Natural killer cell (primary cell): ENCODE data around the gene DTX3L. TPM values are rescaled to one million over a fixed set of nuclear protein-coding genes. Genes with fewer than 3 reads are reported as not detected.

Experiments
- ATAC-seq, 3 donors: fragments of 150-1000 bp in 2 of 3; fragments of 200-7000 bp in 1 of 3; cut with Tn5 transposase; 1 replicate in 1 of 3; 2 replicates in 2 of 3; pipeline ENCODE4 v1.10.0; 2021; ENCODE audit warnings: mild to moderate bottlenecking in 2 of 3, moderate library complexity in 2 of 3
- DNase-seq, 2 donors: peaks; one replicate each; pipeline versions ENCODE4 v3.0.0 to v3.0.0-alpha.2; 2013 to 2021; ENCODE audit warnings: mixed read lengths in 1 of 2
- H3K27ac ChIP-seq: one replicate; pipeline ENCODE4 v1.5.1; 2013; ENCODE audit warnings: mild to moderate bottlenecking, low read length
- H3K27me3 ChIP-seq: one replicate; pipeline ENCODE4 v1.6.1; 2013; ENCODE audit warnings: low read length; ENCODE audit not compliant: control insufficient read depth, insufficient read depth
- H3K36me3 ChIP-seq: one replicate; pipeline ENCODE4 v1.6.1; 2013; ENCODE audit warnings: low read length; ENCODE audit not compliant: control insufficient read depth, insufficient read depth
- H3K4me1 ChIP-seq: one replicate; pipeline ENCODE4 v1.6.1; 2013; ENCODE audit warnings: low read length; ENCODE audit not compliant: control insufficient read depth, insufficient read depth
- H3K4me3 ChIP-seq: one replicate; pipeline ENCODE4 v1.5.1; 2013; ENCODE audit warnings: low read length
- H3K9me3 ChIP-seq: one replicate; pipeline ENCODE4 v1.6.1; 2013; ENCODE audit warnings: low read length; ENCODE audit not compliant: control insufficient read depth, insufficient read depth
- H3K27ac Mint-ChIP-seq, 2 donors: one replicate each; pipeline ENCODE4 v1.8.0; 2022; ENCODE audit warnings: mild to moderate bottlenecking in 2 of 2, mixed read lengths in 2 of 2, moderate library complexity in 1 of 2
- H3K27me3 Mint-ChIP-seq, 2 donors: one replicate each; pipeline ENCODE4 v1.8.0; 2022; ENCODE audit warnings: low read depth in 2 of 2, mixed read lengths in 2 of 2
- H3K36me3 Mint-ChIP-seq: one replicate; pipeline ENCODE4 v1.8.0; 2022; ENCODE audit warnings: mixed read lengths
- H3K4me1 Mint-ChIP-seq, 2 donors: one replicate each; pipeline ENCODE4 v1.8.0; 2022; ENCODE audit warnings: mixed read lengths in 2 of 2
- H3K4me3 Mint-ChIP-seq: one replicate; pipeline ENCODE4 v1.8.0; 2022; ENCODE audit warnings: mild to moderate bottlenecking, moderate library complexity, mixed read lengths
- H3K9me3 Mint-ChIP-seq, 2 donors: one replicate each; pipeline ENCODE4 v1.8.0; 2022; ENCODE audit warnings: mixed read lengths in 2 of 2
- WGBS: methylation state at CpG from one replicate; pipeline ENCODE4 v1.1.7; 2013; ENCODE audit warnings: missing lambda C conversion rate; ENCODE audit not compliant: insufficient coverage; 5-methylcytosine and 5-hydroxymethylcytosine counted together
- intact Hi-C: fragments of 100-400 bp; cut with micrococcal nuclease; formaldehyde crosslinking; loops from one replicate; pipeline ENCODE4 v1.14.2; 2022
- total RNA-seq, 4 donors: library from RNA; stranded (reverse); fragments of 120-200 nt in 1 of 4; gene quantifications; one replicate each; pipeline versions ENCODE4 v1.2.3 to v1.2.4, GENCODE V29; 2013 to 2022
- TF ChIP-seq, protein P1 (sequence below): fragments of 200-600 bp; IDR thresholded peaks from one replicate; pipeline ENCODE4 v1.8.0; 2022; ENCODE audit warnings: antibody characterized with exemption

The DTX3L gene
- total RNA-seq, 3 donors from 2014 or later (not counting 1 experiment from before 2014, with no cell fraction given), result 40.8 to 61.0 (median 51.8) TPM

DNA sequence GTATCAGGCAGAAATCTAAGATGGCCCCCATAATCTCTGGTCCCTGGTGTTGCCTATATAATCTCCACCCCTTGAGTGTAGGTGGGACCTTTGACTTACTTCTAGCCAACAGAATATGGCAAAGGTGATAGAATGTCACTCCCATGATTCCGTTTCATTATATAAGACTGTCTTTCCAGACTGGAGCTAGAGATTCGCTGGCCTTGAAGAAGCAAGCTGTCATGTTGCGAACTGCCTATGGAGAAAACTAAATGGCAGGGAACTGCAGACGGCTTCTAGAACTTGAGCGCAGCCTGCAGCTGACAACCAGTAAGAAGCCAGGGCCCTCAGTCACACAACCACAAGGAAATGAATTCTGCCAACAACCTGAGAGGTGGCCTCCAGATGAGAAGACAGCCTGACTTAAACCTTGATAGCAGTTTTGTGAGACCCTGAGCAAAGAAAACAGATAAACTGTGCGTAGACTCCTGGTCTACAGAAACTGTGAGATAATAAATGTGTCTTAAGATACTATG is 47.2 kb upstream of the DTX3L start:
- peaks cover 0 to 7% of the 10 kb centered on the region in 2 donors for H3K27me3 Mint-ChIP-seq
- intact Hi-C loops, result loop anchor here (10.0 kb wide), 1 partner anchor 132 kb away; the partner anchor contains the start of genes FAM162A and MIX23
- Histone ChIP-seq H3K27me3 (no peaks in the 10 kb centered on the region), H3K27ac (no peak overlapping the region), H3K4me3 (no peak overlapping the region), H3K36me3 (no peaks in the 10 kb centered on the region), H3K9me3 (no peaks in the 10 kb centered on the region), H3K4me1 (peaks cover 14% of the 10 kb centered on the region)
- DNase-seq (no peak), ATAC-seq (no peak)
- 88% methylated on average over 6 of the region's 6 CpGs for WGBS
- peaks cover 21 to 24% of the 10 kb centered on the region in 2 donors for H3K4me1 Mint-ChIP-seq
- no peaks in the 10 kb centered on the region for H3K36me3 Mint-ChIP-seq
- no peak overlapping the region for H3K4me3 Mint-ChIP-seq
- no peaks in the 10 kb centered on the region for H3K9me3 Mint-ChIP-seq
- TF ChIP-seq, protein P1, sequence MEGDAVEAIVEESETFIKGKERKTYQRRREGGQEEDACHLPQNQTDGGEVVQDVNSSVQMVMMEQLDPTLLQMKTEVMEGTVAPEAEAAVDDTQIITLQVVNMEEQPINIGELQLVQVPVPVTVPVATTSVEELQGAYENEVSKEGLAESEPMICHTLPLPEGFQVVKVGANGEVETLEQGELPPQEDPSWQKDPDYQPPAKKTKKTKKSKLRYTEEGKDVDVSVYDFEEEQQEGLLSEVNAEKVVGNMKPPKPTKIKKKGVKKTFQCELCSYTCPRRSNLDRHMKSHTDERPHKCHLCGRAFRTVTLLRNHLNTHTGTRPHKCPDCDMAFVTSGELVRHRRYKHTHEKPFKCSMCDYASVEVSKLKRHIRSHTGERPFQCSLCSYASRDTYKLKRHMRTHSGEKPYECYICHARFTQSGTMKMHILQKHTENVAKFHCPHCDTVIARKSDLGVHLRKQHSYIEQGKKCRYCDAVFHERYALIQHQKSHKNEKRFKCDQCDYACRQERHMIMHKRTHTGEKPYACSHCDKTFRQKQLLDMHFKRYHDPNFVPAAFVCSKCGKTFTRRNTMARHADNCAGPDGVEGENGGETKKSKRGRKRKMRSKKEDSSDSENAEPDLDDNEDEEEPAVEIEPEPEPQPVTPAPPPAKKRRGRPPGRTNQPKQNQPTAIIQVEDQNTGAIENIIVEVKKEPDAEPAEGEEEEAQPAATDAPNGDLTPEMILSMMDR, result no peak
- no peak overlapping the region for H3K27ac Mint-ChIP-seq

DNA sequence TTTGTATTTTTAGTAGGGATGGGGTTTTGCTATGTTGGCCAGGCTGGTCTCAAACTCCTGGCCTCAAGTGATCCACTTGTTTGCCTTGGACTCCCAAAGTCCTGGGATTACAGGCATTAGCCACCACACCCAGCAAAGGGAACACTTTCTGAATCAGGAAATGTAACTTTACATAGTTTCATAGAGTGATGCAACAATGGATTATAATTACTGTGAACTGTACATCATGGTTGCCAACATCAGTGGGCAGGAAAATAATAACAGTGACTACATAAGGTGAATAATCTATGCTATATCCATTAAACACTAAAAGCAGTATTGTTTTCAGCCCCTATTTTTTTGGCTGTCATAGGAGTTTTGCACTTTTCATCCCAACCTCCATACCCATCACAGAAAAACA is 44.4 kb upstream of the DTX3L start:
- H3K4me3 Mint-ChIP-seq, result no peak overlapping the region
- intact Hi-C loops, result loop anchor here (10.0 kb wide), 1 partner anchor 135 kb away; the partner anchor contains the start of genes FAM162A and MIX23
- peaks cover 5 to 6% of the 10 kb centered on the region in 2 donors for H3K4me1 Mint-ChIP-seq
- H3K36me3 Mint-ChIP-seq, result no peaks in the 10 kb centered on the region
- Histone ChIP-seq H3K9me3 (no peaks in the 10 kb centered on the region), H3K4me3 (no peak overlapping the region), H3K27me3 (no peaks in the 10 kb centered on the region), H3K36me3 (no peaks in the 10 kb centered on the region), H3K4me1 (peaks cover 6% of the 10 kb centered on the region), H3K27ac (no peak overlapping the region)
- TF ChIP-seq, protein P1, result no peak
- ATAC-seq (no peak), DNase-seq (no peak)
- H3K27ac Mint-ChIP-seq, result no peak overlapping the region
- H3K27me3 Mint-ChIP-seq, result peaks cover 0 to 7% of the 10 kb centered on the region in 2 donors
- H3K9me3 Mint-ChIP-seq, result no peaks in the 10 kb centered on the region

DNA sequence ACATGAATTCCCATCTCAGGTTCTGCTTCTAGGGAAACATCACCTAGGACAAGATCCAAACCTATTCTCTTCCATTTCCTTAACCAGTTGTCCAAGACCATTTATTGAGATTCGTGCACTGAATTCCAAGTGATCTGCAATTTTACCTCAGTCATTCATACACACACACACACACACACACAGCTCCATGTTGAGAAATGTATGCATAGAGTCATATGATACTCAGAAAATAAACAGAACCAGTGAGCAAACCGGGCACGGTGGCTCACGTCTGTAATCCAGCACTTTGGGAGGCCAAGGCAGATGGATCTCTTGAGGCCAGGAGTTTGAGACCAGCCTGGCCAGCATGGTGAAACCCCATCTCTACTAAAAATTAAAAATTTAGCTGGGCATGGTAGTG is 43.3 kb upstream of the DTX3L start:
- Histone ChIP-seq H3K27ac (no peak overlapping the region), H3K4me3 (no peak overlapping the region), H3K27me3 (no peaks in the 10 kb centered on the region), H3K4me1 (no peaks in the 10 kb centered on the region), H3K36me3 (no peaks in the 10 kb centered on the region), H3K9me3 (no peaks in the 10 kb centered on the region)
- 98% methylated on average over 4 of the region's 4 CpGs for WGBS
- no peak overlapping the region for H3K27ac Mint-ChIP-seq
- TF ChIP-seq, protein P1, result no peak
- H3K4me1 Mint-ChIP-seq, result no peaks in the 10 kb centered on the region
- DNase-seq (no peak), ATAC-seq (no peak)
- peaks cover 0 to 7% of the 10 kb centered on the region in 2 donors for H3K27me3 Mint-ChIP-seq
- H3K36me3 Mint-ChIP-seq, result no peaks in the 10 kb centered on the region
- no peaks in the 10 kb centered on the region for H3K9me3 Mint-ChIP-seq
- intact Hi-C loops, result no loop called here
- no peak overlapping the region for H3K4me3 Mint-ChIP-seq

DNA sequence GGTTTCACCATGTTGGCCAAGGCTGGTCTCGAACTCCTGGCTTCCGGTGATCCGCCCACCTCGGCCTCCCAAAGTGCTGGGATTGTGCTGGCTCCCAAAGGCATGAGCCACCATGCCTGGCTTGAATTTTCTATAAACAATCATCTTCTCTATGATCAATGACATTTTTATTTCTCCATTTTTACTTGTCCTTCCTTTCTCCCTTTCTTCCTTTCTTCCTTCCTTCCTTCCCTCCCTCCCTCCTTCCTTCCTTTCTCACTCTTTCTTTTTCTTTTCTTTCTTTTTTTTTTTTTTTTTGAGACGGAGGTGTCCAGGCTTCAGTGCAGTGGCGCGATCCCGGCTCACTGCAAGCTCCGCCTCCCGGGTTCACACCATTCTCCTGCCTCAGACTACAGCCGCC is 40.8 kb upstream of the DTX3L start:
- Histone ChIP-seq H3K4me3 (no peak overlapping the region), H3K27me3 (no peaks in the 10 kb centered on the region), H3K4me1 (no peaks in the 10 kb centered on the region), H3K36me3 (peaks cover 7% of the 10 kb centered on the region), H3K9me3 (no peaks in the 10 kb centered on the region), H3K27ac (no peak overlapping the region)
- Mint-ChIP-seq H3K9me3 (no peaks in the 10 kb centered on the region), H3K27ac (no peak overlapping the region), H3K27me3 (peaks cover 0 to 4% of the 10 kb centered on the region in 2 donors), H3K4me1 (no peaks in the 10 kb centered on the region), H3K36me3 (no peaks in the 10 kb centered on the region), H3K4me3 (no peak overlapping the region)
- intact Hi-C loops, result no loop called here
- ATAC-seq (no peak), DNase-seq (no peak)
- WGBS, result 99% methylated on average over 4 of the region's 11 CpGs
- TF ChIP-seq, protein P1, result no peak
